Natural killer cell (primary cell): ENCODE results near the gene NOL4L. TPM values are rescaled to one million over a fixed set of nuclear protein-coding genes. Genes with fewer than 3 reads are reported as not detected.

Experiments
- ATAC-seq, 3 donors: fragments of 150-1000 bp in 2 of 3; fragments of 200-7000 bp in 1 of 3; cut with Tn5 transposase; 1 replicate in 1 of 3; 2 replicates in 2 of 3; pipeline ENCODE4 v1.10.0; 2021; ENCODE audit warnings: mild to moderate bottlenecking in 2 of 3, moderate library complexity in 2 of 3
- DNase-seq, 2 donors: peaks; one replicate each; pipeline versions ENCODE4 v3.0.0 to v3.0.0-alpha.2; 2013 to 2021; ENCODE audit warnings: mixed read lengths in 1 of 2
- H3K27ac ChIP-seq: one replicate; pipeline ENCODE4 v1.5.1; 2013; ENCODE audit warnings: mild to moderate bottlenecking, low read length
- H3K27me3 ChIP-seq: one replicate; pipeline ENCODE4 v1.6.1; 2013; ENCODE audit warnings: low read length; ENCODE audit not compliant: control insufficient read depth, insufficient read depth
- H3K36me3 ChIP-seq: one replicate; pipeline ENCODE4 v1.6.1; 2013; ENCODE audit warnings: low read length; ENCODE audit not compliant: control insufficient read depth, insufficient read depth
- H3K4me1 ChIP-seq: one replicate; pipeline ENCODE4 v1.6.1; 2013; ENCODE audit warnings: low read length; ENCODE audit not compliant: control insufficient read depth, insufficient read depth
- H3K4me3 ChIP-seq: one replicate; pipeline ENCODE4 v1.5.1; 2013; ENCODE audit warnings: low read length
- H3K9me3 ChIP-seq: one replicate; pipeline ENCODE4 v1.6.1; 2013; ENCODE audit warnings: low read length; ENCODE audit not compliant: control insufficient read depth, insufficient read depth
- H3K27ac Mint-ChIP-seq, 2 donors: one replicate each; pipeline ENCODE4 v1.8.0; 2022; ENCODE audit warnings: mild to moderate bottlenecking in 2 of 2, mixed read lengths in 2 of 2, moderate library complexity in 1 of 2
- H3K27me3 Mint-ChIP-seq, 2 donors: one replicate each; pipeline ENCODE4 v1.8.0; 2022; ENCODE audit warnings: low read depth in 2 of 2, mixed read lengths in 2 of 2
- H3K36me3 Mint-ChIP-seq: one replicate; pipeline ENCODE4 v1.8.0; 2022; ENCODE audit warnings: mixed read lengths
- H3K4me1 Mint-ChIP-seq, 2 donors: one replicate each; pipeline ENCODE4 v1.8.0; 2022; ENCODE audit warnings: mixed read lengths in 2 of 2
- H3K4me3 Mint-ChIP-seq: one replicate; pipeline ENCODE4 v1.8.0; 2022; ENCODE audit warnings: mild to moderate bottlenecking, moderate library complexity, mixed read lengths
- H3K9me3 Mint-ChIP-seq, 2 donors: one replicate each; pipeline ENCODE4 v1.8.0; 2022; ENCODE audit warnings: mixed read lengths in 2 of 2
- CTCF ChIP-seq: fragments of 200-600 bp; IDR thresholded peaks from one replicate; pipeline ENCODE4 v1.8.0; 2022; ENCODE audit warnings: antibody characterized with exemption
- WGBS: methylation state at CpG from one replicate; pipeline ENCODE4 v1.1.7; 2013; ENCODE audit warnings: missing lambda C conversion rate; ENCODE audit not compliant: insufficient coverage; 5-methylcytosine and 5-hydroxymethylcytosine counted together
- intact Hi-C: fragments of 100-400 bp; cut with micrococcal nuclease; formaldehyde crosslinking; loops from one replicate; pipeline ENCODE4 v1.14.2; 2022
- total RNA-seq, 4 donors: library from RNA; stranded (reverse); fragments of 120-200 nt in 1 of 4; gene quantifications; one replicate each; pipeline versions ENCODE4 v1.2.3 to v1.2.4, GENCODE V29; 2013 to 2022

NOL4L gene
- total RNA-seq, 3 donors from 2014 or later (not counting 1 experiment from before 2014, with no cell fraction given): 101 to 136 (median 114) TPM

GRCh38 chr20:32549842-32550241, 35.3 kb downstream of the NOL4L start:
- WGBS: 100% methylated on average over 2 of the region's 2 CpGs
- DNase-seq (no peak), ATAC-seq (no peak)
- no peak overlapping the region for H3K4me3 ChIP-seq
- peaks cover 43% of the 10 kb centered on the region for H3K4me1 ChIP-seq
- Mint-ChIP-seq H3K36me3 (no peaks in the 10 kb centered on the region), H3K9me3 (no peaks in the 10 kb centered on the region), H3K27me3 (no peaks in the 10 kb centered on the region), H3K4me1 (peaks cover 66 to 69% of the 10 kb centered on the region in 2 donors), H3K27ac (no peak overlapping the region), H3K4me3 (no peak overlapping the region)
- H3K9me3 ChIP-seq: no peaks in the 10 kb centered on the region
- H3K27me3 ChIP-seq: no peaks in the 10 kb centered on the region
- TF ChIP-seq CTCF: no peak
- intact Hi-C loops: no loop called here
- no peak overlapping the region for H3K27ac ChIP-seq
- no peaks in the 10 kb centered on the region for H3K36me3 ChIP-seq

- ATAC-seq: no peak
- peaks cover 69 to 71% of the 10 kb centered on the region in 2 donors for H3K4me1 Mint-ChIP-seq
- H3K27ac ChIP-seq: no peak overlapping the region
Measured at GRCh38 chr20:32547753-32548034, 37.4 kb downstream of the NOL4L start.

GRCh38 chr20:32546918-32547752, 38.0 kb downstream of the NOL4L start:
- intact Hi-C loops: no loop called here
- no peak for TF ChIP-seq CTCF
- no peaks in the 10 kb centered on the region for H3K9me3 Mint-ChIP-seq
- H3K9me3 ChIP-seq: no peaks in the 10 kb centered on the region
- 45% methylated on average over 4 of the region's 4 CpGs for WGBS
- H3K27me3 ChIP-seq: no peaks in the 10 kb centered on the region
- DNase-seq (no peak), ATAC-seq (peak in 1 of 3 donors; percentile 12)
- H3K27ac Mint-ChIP-seq: peak overlapping the region; percentile 59 to 76
- no peaks in the 10 kb centered on the region for H3K27me3 Mint-ChIP-seq
- H3K4me1 Mint-ChIP-seq: peaks cover 75 to 76% of the 10 kb centered on the region in 2 donors
- H3K36me3 Mint-ChIP-seq: no peaks in the 10 kb centered on the region
- no peak overlapping the region for H3K4me3 Mint-ChIP-seq
- no peaks in the 10 kb centered on the region for H3K36me3 ChIP-seq
- no peak overlapping the region for H3K27ac ChIP-seq
- H3K4me3 ChIP-seq: no peak overlapping the region
- peaks cover 54% of the 10 kb centered on the region for H3K4me1 ChIP-seq

More at GRCh38 chr20:32547753-32548034, 37.4 kb downstream of the NOL4L start:
- peak overlapping the region; percentile 59 to 76 for H3K27ac Mint-ChIP-seq
- no peak overlapping the region for H3K4me3 ChIP-seq
- 66% methylated on average over 1 of the region's 1 CpG for WGBS
- peaks cover 48% of the 10 kb centered on the region for H3K4me1 ChIP-seq
- intact Hi-C loops: no loop called here
- no peaks in the 10 kb centered on the region for H3K36me3 Mint-ChIP-seq
- no peaks in the 10 kb centered on the region for H3K9me3 ChIP-seq
- H3K36me3 ChIP-seq: no peaks in the 10 kb centered on the region
- H3K27me3 Mint-ChIP-seq: no peaks in the 10 kb centered on the region
- no peaks in the 10 kb centered on the region for H3K27me3 ChIP-seq
- no peak for DNase-seq
- peak overlapping the region; percentile 6 for H3K4me3 Mint-ChIP-seq
- no peaks in the 10 kb centered on the region for H3K9me3 Mint-ChIP-seq
- no peak for TF ChIP-seq CTCF
